OCI-LY7 (cell line): ENCODE data around the gene CMSS1. TPM values are rescaled to one million over a fixed set of nuclear protein-coding genes. Genes with fewer than 3 reads are reported as not detected.
A peak's percentile ranks its signal among the peaks of the same experiment; 100 is the strongest.

Experiments
- BruUV-seq: library from RNA; stranded (reverse); fragments of 400-500 nt; replicated peaks from 2 replicates; lab custom pipeline; 2021; lab: Mats Ljungman, UMichigan
- CTCF ChIA-PET: fragments of 300-600 bp; sonication (Branson Sonifier 250); formaldehyde crosslinking; loops from one replicate; lab custom pipeline; 2022; ENCODE audit warnings: antibody characterized with exemption; ENCODE audit not compliant: unreplicated experiment; lab: Charles Lee
- POLR2A ChIA-PET: fragments of 300-600 bp; sonication (Branson Sonifier 250); formaldehyde crosslinking; loops from one replicate; lab custom pipeline; 2022; ENCODE audit warnings: antibody characterized with exemption; lab: Charles Lee
- DNase-seq: peaks from one replicate; pipeline ENCODE4 v3.0.0-alpha.2; 2015; ENCODE audit warnings: low spot score
- H2AFZ ChIP-seq: fragments of 200-600 bp; sonication (generic), shearing (Covaris generic); 2 replicates; pipeline ENCODE4 v1.6.1; 2014; ENCODE audit warnings: mild to moderate bottlenecking, antibody characterized with exemption, low read length, moderate library complexity
- H3K27ac ChIP-seq: fragments of 200-600 bp; sonication (generic); 2 replicates; pipeline ENCODE4 v1.5.1; 2014; ENCODE audit warnings: mixed run types, low read depth, mild to moderate bottlenecking, moderate library complexity, low read length, inconsistent platforms; ENCODE audit not compliant: poor library complexity, severe bottlenecking
- H3K36me3 ChIP-seq: fragments of 200-600 bp; sonication (generic); 2 replicates; pipeline ENCODE4 v1.6.1; 2014; ENCODE audit warnings: mild to moderate bottlenecking, antibody characterized with exemption, low read length, moderate library complexity, mixed read lengths; ENCODE audit not compliant: insufficient read depth
- H3K4me1 ChIP-seq: fragments of 200-600 bp; sonication (generic); 2 replicates; pipeline ENCODE4 v1.5.1; 2014; ENCODE audit warnings: mild to moderate bottlenecking, low read length; ENCODE audit not compliant: insufficient read depth, poor library complexity, severe bottlenecking
- H3K4me2 ChIP-seq: fragments of 200-600 bp; sonication (generic); 2 replicates; pipeline ENCODE4 v1.6.1; 2014; ENCODE audit warnings: mild to moderate bottlenecking, low read length
- H3K4me3 ChIP-seq: fragments of 200-600 bp; sonication (generic); 2 replicates; pipeline ENCODE4 v1.5.1; 2014; ENCODE audit warnings: mild to moderate bottlenecking, low read depth, low read length; ENCODE audit not compliant: poor library complexity, severe bottlenecking
- H3K79me2 ChIP-seq: fragments of 200-600 bp; sonication (generic); 2 replicates; pipeline ENCODE4 v1.6.1; 2016; ENCODE audit warnings: low read depth, mild to moderate bottlenecking, low read length, moderate library complexity, mixed read lengths; ENCODE audit not compliant: insufficient read depth
- H3K9me2 ChIP-seq: fragments of 200-600 bp; sonication (generic); 2 replicates; pipeline ENCODE4 v1.6.1; 2016; ENCODE audit warnings: mild to moderate bottlenecking, low read length, mixed read lengths; ENCODE audit not compliant: insufficient read depth
- H3K9me3 ChIP-seq: fragments of 200-600 bp; sonication (generic); 2 replicates; pipeline ENCODE4 v1.6.1; 2014; ENCODE audit warnings: mild to moderate bottlenecking, mixed run types, low read length, mixed read lengths
- H4K20me1 ChIP-seq: fragments of 200-600 bp; sonication (generic); 2 replicates; pipeline ENCODE4 v1.6.1; 2014; ENCODE audit warnings: mild to moderate bottlenecking, antibody characterized with exemption, low read length, moderate library complexity, mixed read lengths; ENCODE audit not compliant: insufficient read depth
- EZH2phosphoT487 ChIP-seq: fragments of 200-600 bp; sonication (generic); IDR thresholded peaks from 2 replicates; pipeline ENCODE4 v1.6.1; 2018; ENCODE audit warnings: low read depth, borderline replicate concordance, mild to moderate bottlenecking, mixed run types, antibody characterized with exemption, low read length, moderate library complexity, mixed read lengths
- intact Hi-C: fragments of 100-400 bp; cut with micrococcal nuclease; formaldehyde crosslinking; loops from one replicate; pipeline ENCODE4 v1.10.0; 2022; ENCODE audit not compliant: unreplicated experiment
- total RNA-seq, 2 experiments: library from RNA; depleted of rRNA in 1 of 2; stranded (reverse); fragments of >200 nt in 1 of 2; shearing (Covaris generic) in 1 of 2; gene quantifications; 2 replicates each; pipeline ENCODE4 v1.2.3, GENCODE V29; 2014 to 2022
- TF ChIP-seq, protein P1 (sequence below): fragments of 200-600 bp; sonication (generic); conservative IDR thresholded peaks from 2 replicates; pipeline ENCODE4 v1.5.1; 2014; ENCODE audit warnings: mild to moderate bottlenecking, antibody characterized with exemption, low read length, moderate library complexity, mixed read lengths

The CMSS1 gene
- total RNA-seq, 2 experiments from 2014 or later = 25.7 to 46.6 TPM

DNA sequence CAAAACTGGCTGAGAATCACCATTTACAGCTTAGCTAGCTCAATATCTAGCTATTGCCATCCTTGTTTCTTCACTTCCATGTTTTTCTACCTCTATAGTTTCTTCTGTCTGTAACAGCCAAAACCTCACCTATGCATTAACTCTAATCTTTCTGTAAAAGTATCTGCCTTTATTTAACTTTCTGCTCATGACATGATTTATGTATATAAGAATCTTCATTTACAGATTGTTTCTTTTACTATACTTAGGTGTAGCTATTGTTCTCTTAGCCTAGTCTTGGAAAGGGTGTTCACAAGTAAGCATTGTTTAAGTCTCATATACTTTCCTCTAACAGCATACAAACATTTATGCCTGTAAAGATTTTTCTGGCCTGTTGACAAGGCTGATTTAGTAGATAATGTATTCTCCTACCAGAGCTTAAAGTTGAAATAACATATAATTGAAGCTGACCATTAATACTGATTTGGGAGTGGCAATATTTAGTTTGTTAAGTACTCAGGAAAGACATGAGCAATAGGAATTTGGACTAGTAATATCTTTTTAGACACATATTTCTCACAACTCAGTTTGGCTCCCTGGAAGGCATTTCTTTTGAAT, 287.3 kb downstream of the CMSS1 start:
- TF ChIP-seq, protein P1, sequence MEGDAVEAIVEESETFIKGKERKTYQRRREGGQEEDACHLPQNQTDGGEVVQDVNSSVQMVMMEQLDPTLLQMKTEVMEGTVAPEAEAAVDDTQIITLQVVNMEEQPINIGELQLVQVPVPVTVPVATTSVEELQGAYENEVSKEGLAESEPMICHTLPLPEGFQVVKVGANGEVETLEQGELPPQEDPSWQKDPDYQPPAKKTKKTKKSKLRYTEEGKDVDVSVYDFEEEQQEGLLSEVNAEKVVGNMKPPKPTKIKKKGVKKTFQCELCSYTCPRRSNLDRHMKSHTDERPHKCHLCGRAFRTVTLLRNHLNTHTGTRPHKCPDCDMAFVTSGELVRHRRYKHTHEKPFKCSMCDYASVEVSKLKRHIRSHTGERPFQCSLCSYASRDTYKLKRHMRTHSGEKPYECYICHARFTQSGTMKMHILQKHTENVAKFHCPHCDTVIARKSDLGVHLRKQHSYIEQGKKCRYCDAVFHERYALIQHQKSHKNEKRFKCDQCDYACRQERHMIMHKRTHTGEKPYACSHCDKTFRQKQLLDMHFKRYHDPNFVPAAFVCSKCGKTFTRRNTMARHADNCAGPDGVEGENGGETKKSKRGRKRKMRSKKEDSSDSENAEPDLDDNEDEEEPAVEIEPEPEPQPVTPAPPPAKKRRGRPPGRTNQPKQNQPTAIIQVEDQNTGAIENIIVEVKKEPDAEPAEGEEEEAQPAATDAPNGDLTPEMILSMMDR = no peak
- no peak for TF ChIP-seq EZH2phosphoT487
- peak overlapping the region; percentile 48; the same call in 1 of the 2 replicates for H2AFZ ChIP-seq
- no peaks in the 10 kb centered on the region for H4K20me1 ChIP-seq
- intact Hi-C loops = no loop called here
- H3K4me2 ChIP-seq = peak overlapping the region; percentile 50
- ChIA-PET POLR2A (interaction anchor here (0.6 to 1.9 kb wide), 16 partner anchors 11 to 289 kb away, joined by 3 to 9 read pairs (median 4); partner anchors contain the start of gene TBC1D23), CTCF (interaction anchor here (0.8 kb wide), 1 partner anchor 287 kb away, joined by 3 read pairs; the partner anchor contains the start of gene CMSS1)
- BruUV-seq = no TSS peak
- H3K9me2 ChIP-seq = no peaks in the 10 kb centered on the region
- no peaks in the 10 kb centered on the region for H3K79me2 ChIP-seq
- no peaks in the 10 kb centered on the region for H3K9me3 ChIP-seq
- no peak overlapping the region for H3K4me3 ChIP-seq
- peaks cover 33% of the 10 kb centered on the region for H3K4me1 ChIP-seq
- peak; percentile 11 for DNase-seq
- peak overlapping the region; percentile 58 for H3K27ac ChIP-seq
- no peaks in the 10 kb centered on the region for H3K36me3 ChIP-seq

DNA sequence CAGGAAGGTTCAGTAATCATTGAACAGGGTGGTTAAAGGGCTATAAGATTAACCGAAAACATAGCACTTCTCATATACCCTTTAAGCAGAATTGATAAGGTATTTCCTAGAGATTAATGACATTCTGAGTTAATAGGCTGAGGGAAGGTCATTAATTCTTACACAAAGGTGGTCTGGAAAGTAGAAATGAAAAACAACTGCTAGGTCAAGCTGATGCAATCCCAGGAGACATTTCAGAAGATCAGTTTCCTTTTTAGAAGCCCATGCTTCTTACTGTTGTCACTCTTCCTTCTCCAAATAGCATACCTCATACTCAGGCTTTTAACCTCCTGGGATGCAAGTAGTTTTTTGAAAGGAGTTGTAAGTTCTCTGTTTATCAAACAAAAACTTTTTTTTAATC, 287.8 kb downstream of the CMSS1 start:
- intact Hi-C loops = no loop called here
- BruUV-seq = no TSS peak
- peak overlapping the region; percentile 58 for H3K27ac ChIP-seq
- no peak overlapping the region for H3K4me3 ChIP-seq
- H3K4me1 ChIP-seq = peaks cover 33% of the 10 kb centered on the region
- CTCF ChIA-PET = no interaction called here
- H3K36me3 ChIP-seq = no peaks in the 10 kb centered on the region
- TF ChIP-seq, protein P1 = no peak
- TF ChIP-seq EZH2phosphoT487 = no peak
- peak; percentile 76 for DNase-seq
- H3K9me2 ChIP-seq = no peaks in the 10 kb centered on the region
- no peaks in the 10 kb centered on the region for H3K9me3 ChIP-seq
- H3K4me2 ChIP-seq = peak overlapping the region; percentile 50
- H3K79me2 ChIP-seq = no peaks in the 10 kb centered on the region
- peak overlapping the region; percentile 48; the same call in 1 of the 2 replicates for H2AFZ ChIP-seq
- POLR2A ChIA-PET = interaction anchor here (0.6 to 1.9 kb wide), 15 partner anchors 9 to 1514 kb away, joined by 3 to 9 read pairs (median 4); partner anchors contain the start of genes FILIP1L and TBC1D23
- H4K20me1 ChIP-seq = no peaks in the 10 kb centered on the region

DNA sequence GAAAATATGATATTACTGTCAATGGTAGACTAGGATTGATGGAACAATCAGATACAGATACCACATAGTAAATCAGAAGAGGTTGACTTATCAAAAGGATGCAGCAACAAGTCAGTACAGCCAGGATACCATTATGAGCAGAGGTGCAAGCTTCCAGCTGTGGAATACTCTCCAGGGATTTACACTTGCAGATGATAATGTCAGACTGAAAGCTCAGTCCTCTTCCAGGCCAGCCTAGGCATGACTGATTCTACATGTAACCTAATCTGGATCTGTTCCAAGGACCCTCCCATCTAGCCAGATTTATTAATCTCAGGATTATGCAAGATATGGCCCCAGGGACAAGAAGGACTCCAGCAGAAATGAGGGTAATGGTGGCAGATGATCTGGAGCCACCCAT, 288.4 kb downstream of the CMSS1 start:
- Histone ChIP-seq H3K79me2 (no peaks in the 10 kb centered on the region), H3K4me1 (peaks cover 33% of the 10 kb centered on the region)
- POLR2A ChIA-PET = interaction anchor here (0.7 to 1.9 kb wide), 10 partner anchors 8 to 1515 kb away, joined by 3 to 5 read pairs (median 3); partner anchors contain the start of genes FILIP1L and TBC1D23

More for the DNA sequence above, 288.4 kb downstream of the CMSS1 start:
- H3K9me3 ChIP-seq = no peaks in the 10 kb centered on the region
- no peaks in the 10 kb centered on the region for H3K9me2 ChIP-seq
- BruUV-seq = no TSS peak
- peak overlapping the region; percentile 48; the same call in 1 of the 2 replicates for H2AFZ ChIP-seq
- TF ChIP-seq EZH2phosphoT487 = no peak
- TF ChIP-seq, protein P1 = no peak
- peak overlapping the region; percentile 50; the same call in 1 of the 2 replicates for H3K4me2 ChIP-seq
- H3K4me3 ChIP-seq = no peak overlapping the region
- DNase-seq = peak; percentile 5
- peak overlapping the region; percentile 58 for H3K27ac ChIP-seq
- no peaks in the 10 kb centered on the region for H3K36me3 ChIP-seq
- no peaks in the 10 kb centered on the region for H4K20me1 ChIP-seq
- intact Hi-C loops = no loop called here
- CTCF ChIA-PET = no interaction called here
